ENCODE data around the gene NTN1.
"Not testable (repeated sequence)": the region's sequence is repeated elsewhere in the genome, so short reads cannot be mapped to it uniquely, and the experiment has no call there.

Gene NTN1

GRCh38 chr17:9256361-9256750 is 235.0 kb downstream of the NTN1 start:
- DNase-seq: no peak

- DNase-seq: no peak
These were observed 235.7 kb downstream of the NTN1 start for GRCh38 chr17:9256751-9257629.

- DNase-seq: not testable (repeated sequence)
These were observed 236.3 kb downstream of the NTN1 start for GRCh38 chr17:9257630-9257965.

GRCh38 chr17:9258115-9259015 is 237.1 kb downstream of the NTN1 start:
- DNase-seq: no peak

GRCh38 chr17:9259419-9259818 is 238.1 kb downstream of the NTN1 start:
- no peak for DNase-seq

- DNase-seq: no peak
These were observed 240.0 kb downstream of the NTN1 start for GRCh38 chr17:9261081-9262012.

GRCh38 chr17:9266031-9266680 is 244.8 kb downstream of the NTN1 start:
- DNase-seq: no peak

GRCh38 chr17:9266697-9267117 is 245.4 kb downstream of the NTN1 start:
- no peak for DNase-seq

GRCh38 chr17:9268546-9268945 is 247.2 kb downstream of the NTN1 start:
- DNase-seq: no peak

- no peak for DNase-seq
These were observed 248.2 kb downstream of the NTN1 start for GRCh38 chr17:9269350-9270035.

- no peak for DNase-seq
These were observed 249.6 kb downstream of the NTN1 start for GRCh38 chr17:9270921-9271320.

- DNase-seq: no peak
These were observed 250.7 kb downstream of the NTN1 start for GRCh38 chr17:9271989-9272388.

- DNase-seq: no peak
These were observed 251.3 kb downstream of the NTN1 start for GRCh38 chr17:9272501-9273200.

- no peak for DNase-seq
These were observed 252.4 kb downstream of the NTN1 start for GRCh38 chr17:9273428-9274391.

- DNase-seq: no peak
These were observed 253.7 kb downstream of the NTN1 start for GRCh38 chr17:9274973-9275372.

- no peak for DNase-seq
These were observed 258.6 kb downstream of the NTN1 start for GRCh38 chr17:9279893-9280292.

- no peak for DNase-seq
These were observed 262.6 kb downstream of the NTN1 start for GRCh38 chr17:9283909-9284308.

GRCh38 chr17:9284884-9285283 is 263.6 kb downstream of the NTN1 start:
- no peak for DNase-seq

- no peak for DNase-seq
These were observed 264.5 kb downstream of the NTN1 start for GRCh38 chr17:9285602-9286427.
